ENCODE measurements around the gene METTL16.

- TF ChIP-seq CTCF (IDR thresholded peaks at IDR 0.05), result no peak
- no peak for TF ChIP-seq POLR2A (IDR thresholded peaks at IDR 0.05)
Observed at GRCh38 chr17:2436316-2436905, 75.3 kb downstream of the METTL16 start.

Data from uterus (tissue), 2 donors.